Ascending aorta (tissue), 2 donors: ENCODE data around the gene STX7. TPM values are rescaled to one million over a fixed set of nuclear protein-coding genes. Genes with fewer than 3 reads are reported as not detected.

Experiments used
- DNase-seq, 2 donors: peaks; one replicate each; pipeline ENCODE4 v3.0.0-alpha.2; 2019; ENCODE audit warnings: low spot score in 2 of 2
- H3K27ac ChIP-seq, 2 donors: fragments of 200-600 bp; sonication (generic); one replicate each; pipeline ENCODE4 v1.5.1; 2016 to 2017; ENCODE audit warnings: mild to moderate bottlenecking in 1 of 2
- H3K27me3 ChIP-seq: fragments of 200-600 bp; sonication (generic); one replicate; pipeline ENCODE4 v1.5.1; 2017
- H3K36me3 ChIP-seq, 2 donors: fragments of 200-600 bp; sonication (generic); one replicate each; pipeline ENCODE4 v1.5.1; 2016
- H3K4me1 ChIP-seq, 2 donors: fragments of 200-600 bp; sonication (generic); one replicate each; pipeline ENCODE4 v1.5.1; 2016 to 2017; ENCODE audit warnings: mild to moderate bottlenecking in 1 of 2
- H3K4me3 ChIP-seq, 2 donors: fragments of 200-600 bp; sonication (generic); one replicate each; pipeline ENCODE4 v1.5.1; 2016 to 2017; ENCODE audit warnings: mild to moderate bottlenecking in 1 of 2
- H3K9me3 ChIP-seq, 2 donors: fragments of 200-600 bp; sonication (generic); one replicate each; pipeline ENCODE4 v1.5.1; 2016
- CTCF ChIP-seq, 3 experiments: fragments of 200-600 bp in 2 of 3; fragments of 450-650 bp in 1 of 3; sonication (generic) in 2 of 3; IDR thresholded peaks; one replicate each; pipeline ENCODE4 v1.5.1; 2016 to 2019; ENCODE audit warnings: antibody characterized with exemption in 3 of 3, mild to moderate bottlenecking in 1 of 3, moderate library complexity in 1 of 3
- intact Hi-C: fragments of 100-400 bp; cut with DNase I; formaldehyde crosslinking; loops from one replicate; pipeline ENCODE4 v1.15.1; 2023
- total RNA-seq: library from RNA; depleted of rRNA; stranded (reverse); fragments of >200 nt; gene quantifications from one replicate; pipeline ENCODE4 v1.1.0, GENCODE V29; 2016

STX7 gene
- total RNA-seq, 1 donor from 2014 or later = 18.3 TPM

GRCh38 chr6:132404736-132405135 lies 108.2 kb downstream of the STX7 start:
- H3K36me3 ChIP-seq = no peaks in the 10 kb centered on the region
- no peaks in the 10 kb centered on the region for H3K9me3 ChIP-seq
- H3K27ac ChIP-seq = no peak overlapping the region
- no peaks in the 10 kb centered on the region for H3K27me3 ChIP-seq
- TF ChIP-seq CTCF (IDR thresholded peaks at IDR 0.05) = no peak
- H3K4me1 ChIP-seq = peaks cover 0 to 3% of the 10 kb centered on the region in 2 donors
- intact Hi-C loops = no loop called here
- no peak overlapping the region for H3K4me3 ChIP-seq
- DNase-seq = no peak

GRCh38 chr6:132404330-132404729 lies 108.6 kb downstream of the STX7 start:
- Histone ChIP-seq H3K27me3 (no peaks in the 10 kb centered on the region), H3K4me1 (peaks cover 0 to 3% of the 10 kb centered on the region in 2 donors), H3K36me3 (no peaks in the 10 kb centered on the region), H3K4me3 (no peak overlapping the region), H3K27ac (no peak overlapping the region), H3K9me3 (no peaks in the 10 kb centered on the region)
- no peak for TF ChIP-seq CTCF (IDR thresholded peaks at IDR 0.05)
- DNase-seq = no peak
- intact Hi-C loops = no loop called here

GRCh38 chr6:132401618-132402285 lies 111.2 kb downstream of the STX7 start:
- H3K27ac ChIP-seq = no peak overlapping the region
- intact Hi-C loops = no loop called here
- peak in 1 of 3 experiments; percentile 1 for TF ChIP-seq CTCF (IDR thresholded peaks at IDR 0.05)
- no peaks in the 10 kb centered on the region for H3K9me3 ChIP-seq
- peak overlapping the region; percentile 70 for H3K4me3 ChIP-seq
- H3K36me3 ChIP-seq = no peaks in the 10 kb centered on the region
- peaks cover 0 to 3% of the 10 kb centered on the region in 2 donors for H3K4me1 ChIP-seq
- DNase-seq = no peak
- no peaks in the 10 kb centered on the region for H3K27me3 ChIP-seq

- intact Hi-C loops = no loop called here
- DNase-seq = no peak
- peak in 1 of 3 experiments; percentile 16 for TF ChIP-seq CTCF (IDR thresholded peaks at IDR 0.05)
- H3K27me3 ChIP-seq = no peaks in the 10 kb centered on the region
- H3K4me3 ChIP-seq = peak within 1 kb of the TSS; percentile 70
- no peaks in the 10 kb centered on the region for H3K9me3 ChIP-seq
- no peak within 1 kb of the TSS for H3K27ac ChIP-seq
- peaks cover 0 to 3% of the 10 kb centered on the region in 2 donors for H3K4me1 ChIP-seq
- no peaks in the 10 kb centered on the region for H3K36me3 ChIP-seq
These were observed 111.9 kb downstream of the STX7 start, which contains the start of gene MOXD1 for GRCh38 chr6:132400883-132401617. MOXD1 (minus strand) TSS chr6:132401475; CDS start chr6:132401426, 49 bp downstream.

- DNase-seq = no peak
- no peaks in the 10 kb centered on the region for H3K36me3 ChIP-seq
- no peaks in the 10 kb centered on the region for H3K27me3 ChIP-seq
- H3K9me3 ChIP-seq = peaks cover 0 to under 1% of the 10 kb centered on the region in 2 donors
- no peak overlapping the region for H3K27ac ChIP-seq
- H3K4me3 ChIP-seq = peak overlapping the region; percentile 70
- TF ChIP-seq CTCF (IDR thresholded peaks at IDR 0.05) = no peak
- intact Hi-C loops = no loop called here
- peaks cover 0 to 3% of the 10 kb centered on the region in 2 donors for H3K4me1 ChIP-seq
These were observed 112.4 kb downstream of the STX7 start for GRCh38 chr6:132400555-132400882.
